Neuronal stem cell (in vitro differentiated cells): Measurements from ENCODE around the gene LRRTM4.
"Not testable (repeated sequence)": the region's sequence is repeated elsewhere in the genome, so short reads cannot be mapped to it uniquely, and the experiment has no call there.

Experiments used
- DNase-seq: peaks from one replicate; pipeline ENCODE4 v3.0.0-alpha.2; 2013; ENCODE audit warnings: low spot score
- H2AFZ ChIP-seq: one replicate; pipeline ENCODE4 v1.6.1; 2013; ENCODE audit warnings: mild to moderate bottlenecking, low read length, inconsistent platforms
- H2AK5ac ChIP-seq: 2 replicates; pipeline ENCODE4 v1.6.1; 2013; ENCODE audit warnings: low read depth, mild to moderate bottlenecking, inconsistent platforms, low read length, moderate library complexity, mixed read lengths
- H2BK120ac ChIP-seq: 2 replicates; pipeline ENCODE4 v1.6.1; 2013; ENCODE audit warnings: low read depth, mild to moderate bottlenecking, inconsistent platforms, low read length, moderate library complexity, mixed read lengths
- H2BK12ac ChIP-seq: one replicate; pipeline ENCODE4 v1.6.1; 2013; ENCODE audit warnings: low read length, inconsistent platforms
- H2BK15ac ChIP-seq: 2 replicates; pipeline ENCODE4 v1.6.1; 2013; ENCODE audit warnings: mild to moderate bottlenecking, low read length, inconsistent platforms, mixed read lengths
- H2BK5ac ChIP-seq: one replicate; pipeline ENCODE4 v1.6.1; 2013; ENCODE audit warnings: inconsistent platforms, mild to moderate bottlenecking, low read length, moderate library complexity
- H3K14ac ChIP-seq: one replicate; pipeline ENCODE4 v1.6.1; 2013; ENCODE audit warnings: low read length, inconsistent platforms
- H3K18ac ChIP-seq: 2 replicates; pipeline ENCODE4 v1.6.1; 2013; ENCODE audit warnings: low read length, inconsistent platforms
- H3K23ac ChIP-seq: 2 replicates; pipeline ENCODE4 v1.6.1; 2013; ENCODE audit warnings: low read depth, mild to moderate bottlenecking, mixed read lengths, low read length, inconsistent platforms; ENCODE audit not compliant: poor library complexity
- H3K27ac ChIP-seq: replicated peaks from 3 replicates; pipeline ENCODE4 v1.5.1; 2013; ENCODE audit warnings: low read length, inconsistent platforms
- H3K27me3 ChIP-seq, 3 experiments: 2 replicates each; pipeline ENCODE4 v1.6.1; 2013; ENCODE audit warnings: low read length in 3 of 3, mild to moderate bottlenecking in 2 of 3, inconsistent platforms in 1 of 3, low read depth in 1 of 3, mixed read lengths in 1 of 3, moderate library complexity in 1 of 3; ENCODE audit not compliant: control insufficient read depth in 3 of 3, insufficient read depth in 3 of 3
- H3K36me3 ChIP-seq, 2 donors: replicated peaks in 1 of 2; 2 replicates each; pipeline ENCODE4 v1.6.1; 2013; ENCODE audit warnings: low read length in 2 of 2; ENCODE audit not compliant: control insufficient read depth in 2 of 2, insufficient read depth in 2 of 2
- H3K4ac ChIP-seq: 2 replicates; pipeline ENCODE4 v1.6.1; 2013; ENCODE audit warnings: inconsistent platforms, mild to moderate bottlenecking, low read length, moderate library complexity
- H3K4me1 ChIP-seq, 2 donors: 1 replicate in 1 of 2; 2 replicates in 1 of 2; pipeline ENCODE4 v1.6.1; 2013; ENCODE audit warnings: low read length in 2 of 2, low read depth in 1 of 2; ENCODE audit not compliant: control insufficient read depth in 2 of 2, insufficient read depth in 1 of 2
- H3K4me2 ChIP-seq: one replicate; pipeline ENCODE4 v1.6.1; 2013; ENCODE audit warnings: mild to moderate bottlenecking, low read length, inconsistent platforms; ENCODE audit not compliant: insufficient read depth, poor library complexity, severe bottlenecking
- H3K4me3 ChIP-seq, 2 donors: 2 replicates each; pipeline ENCODE4 v1.5.1; 2013; ENCODE audit warnings: low read length in 2 of 2, mild to moderate bottlenecking in 2 of 2, inconsistent platforms in 1 of 2, moderate library complexity in 1 of 2
- H3K79me1 ChIP-seq: one replicate; pipeline ENCODE4 v1.6.1; 2013; ENCODE audit warnings: low read depth, mild to moderate bottlenecking, inconsistent platforms, low read length, moderate library complexity
- H3K9ac ChIP-seq: one replicate; pipeline ENCODE4 v1.6.1; 2013; ENCODE audit warnings: mild to moderate bottlenecking, low read depth, low read length, inconsistent platforms; ENCODE audit not compliant: poor library complexity
- H3K9me3 ChIP-seq, 2 donors: replicated peaks in 1 of 2; 2 replicates each; pipeline versions ENCODE3 to v1.6.1; 2013; ENCODE audit warnings: low read length in 2 of 2, mild to moderate bottlenecking in 2 of 2, inconsistent platforms in 1 of 2, low read depth in 1 of 2, mixed read lengths in 1 of 2, moderate library complexity in 1 of 2; ENCODE audit not compliant: control insufficient read depth in 2 of 2, insufficient read depth in 1 of 2
- H4K8ac ChIP-seq: one replicate; pipeline ENCODE4 v1.6.1; 2013; ENCODE audit warnings: low read depth, mild to moderate bottlenecking, inconsistent platforms, low read length, moderate library complexity
- H4K91ac ChIP-seq: one replicate; pipeline ENCODE4 v1.6.1; 2013; ENCODE audit warnings: low read length, low read depth, mild to moderate bottlenecking, inconsistent platforms; ENCODE audit not compliant: poor library complexity
- WGBS, 2 donors: extraction: QIAGEN DNeasy Blood & Tissue Kit; methylation state at CpG; one replicate each; pipeline ENCODE4 v1.1.7; 2013; ENCODE audit warnings: missing lambda C conversion rate in 2 of 2, mixed read lengths in 1 of 2; ENCODE audit not compliant: insufficient read length in 2 of 2, insufficient replicate concordance in 1 of 2; ENCODE audit errors: extremely low coverage in 2 of 2; 5-methylcytosine and 5-hydroxymethylcytosine counted together

LRRTM4 gene

GRCh38 chr2:77144772-77145171, 377.4 kb downstream of the LRRTM4 start:
- Histone ChIP-seq H3K27ac (no peak overlapping the region), H3K4me3 (no peak overlapping the region), H3K79me1 (no peaks in the 10 kb centered on the region), H2BK12ac (no peak overlapping the region), H4K91ac (no peak overlapping the region), H2BK15ac (no peak overlapping the region), H3K18ac (no peak overlapping the region), H3K9ac (no peak overlapping the region), H2AFZ (no peak overlapping the region), H3K27me3 (no peaks in the 10 kb centered on the region), H3K4me1 (peaks cover 0 to 2% of the 10 kb centered on the region in 2 donors), H2AK5ac (no peak overlapping the region), H3K23ac (no peak overlapping the region), H2BK5ac (no peak overlapping the region), H4K8ac (no peak overlapping the region), H3K9me3 (no peaks in the 10 kb centered on the region), H3K4ac (no peak overlapping the region), H2BK120ac (no peak overlapping the region), H3K14ac (no peak overlapping the region), H3K4me2 (no peak overlapping the region), H3K36me3 (no peaks in the 10 kb centered on the region)
- no peak for DNase-seq

DNA sequence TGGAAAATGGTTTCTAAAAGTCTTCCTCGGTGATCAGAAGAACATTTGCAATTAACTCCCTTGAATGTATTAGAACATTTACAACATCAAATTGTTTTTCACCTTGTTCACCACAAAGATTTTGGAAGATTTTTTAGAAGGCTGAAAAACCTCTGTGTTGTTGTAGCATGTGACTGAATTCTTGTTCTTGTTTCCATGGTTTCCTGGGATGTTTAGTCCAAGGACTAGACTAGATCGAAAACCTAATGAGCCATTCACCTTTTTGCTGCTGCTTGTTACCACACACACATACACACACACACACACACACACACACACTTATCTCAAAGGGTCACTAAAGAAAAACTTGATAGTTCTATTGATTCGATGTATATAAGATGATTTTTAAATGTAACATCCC, 380.0 kb downstream of the LRRTM4 start:
- no peak for DNase-seq
- Histone ChIP-seq H3K14ac (no peak overlapping the region), H3K4ac (no peak overlapping the region), H2AFZ (no peak overlapping the region), H3K9me3 (no peaks in the 10 kb centered on the region), H3K4me2 (no peak overlapping the region), H2AK5ac (no peak overlapping the region), H2BK12ac (no peak overlapping the region), H2BK5ac (no peak overlapping the region), H3K23ac (no peak overlapping the region), H3K27me3 (no peaks in the 10 kb centered on the region), H3K79me1 (no peaks in the 10 kb centered on the region), H3K18ac (no peak overlapping the region), H4K91ac (no peak overlapping the region), H2BK15ac (no peak overlapping the region), H4K8ac (no peak overlapping the region), H3K4me1 (peaks cover 0 to 2% of the 10 kb centered on the region in 2 donors), H3K27ac (no peak overlapping the region), H3K9ac (no peak overlapping the region), H3K36me3 (no peaks in the 10 kb centered on the region), H2BK120ac (no peak overlapping the region), H3K4me3 (no peak overlapping the region)
- WGBS, 2 donors, result no CpG with 5 or more reads among the region's 3 CpGs

GRCh38 chr2:77128479-77128878, 393.7 kb downstream of the LRRTM4 start:
- H4K8ac ChIP-seq, H4K91ac ChIP-seq, H3K4me1 ChIP-seq, H3K27me3 ChIP-seq, H2BK5ac ChIP-seq, H2BK120ac ChIP-seq, DNase-seq, H3K36me3 ChIP-seq, H2AFZ ChIP-seq, H2AK5ac ChIP-seq, H3K4me2 ChIP-seq, H3K79me1 ChIP-seq, H3K4me3 ChIP-seq, H3K23ac ChIP-seq, H3K18ac ChIP-seq, H2BK15ac ChIP-seq, H2BK12ac ChIP-seq, H3K9me3 ChIP-seq, H3K9ac ChIP-seq, H3K4ac ChIP-seq, H3K14ac ChIP-seq, H3K27ac ChIP-seq: not testable (repeated sequence)
- WGBS, 2 donors, result no CpG with 5 or more reads among the region's 8 CpGs

GRCh38 chr2:77127345-77127744, 394.8 kb downstream of the LRRTM4 start:
- Histone ChIP-seq H3K9ac (no peak overlapping the region), H3K79me1 (no peaks in the 10 kb centered on the region), H2BK15ac (no peak overlapping the region), H2BK5ac (no peak overlapping the region), H2BK12ac (no peak overlapping the region), H3K23ac (no peak overlapping the region), H3K36me3 (no peaks in the 10 kb centered on the region), H4K91ac (no peak overlapping the region), H4K8ac (no peak overlapping the region), H3K9me3 (no peaks in the 10 kb centered on the region), H3K4ac (no peak overlapping the region), H3K4me3 (no peak overlapping the region), H3K18ac (no peak overlapping the region), H3K4me1 (no peaks in the 10 kb centered on the region), H3K4me2 (no peak overlapping the region), H3K27me3 (no peaks in the 10 kb centered on the region), H3K27ac (no peak overlapping the region), H2AFZ (no peak overlapping the region), H3K14ac (no peak overlapping the region), H2AK5ac (no peak overlapping the region), H2BK120ac (no peak overlapping the region)
- no peak for DNase-seq
